WI38 (cell line): Measurements from ENCODE around the gene HK2.

Experiments
- H3K4me3 ChIP-seq: 2 replicates; pipeline ENCODE4 v1.5.1; 2011; ENCODE audit warnings: low read depth, mild to moderate bottlenecking, control low read depth, low read length
- TF ChIP-seq, protein P1 (sequence below): IDR thresholded peaks from 2 replicates; pipeline ENCODE4 v1.5.1; 2012; ENCODE audit warnings: low read depth, mild to moderate bottlenecking, control low read depth, low read length

The HK2 gene

DNA sequence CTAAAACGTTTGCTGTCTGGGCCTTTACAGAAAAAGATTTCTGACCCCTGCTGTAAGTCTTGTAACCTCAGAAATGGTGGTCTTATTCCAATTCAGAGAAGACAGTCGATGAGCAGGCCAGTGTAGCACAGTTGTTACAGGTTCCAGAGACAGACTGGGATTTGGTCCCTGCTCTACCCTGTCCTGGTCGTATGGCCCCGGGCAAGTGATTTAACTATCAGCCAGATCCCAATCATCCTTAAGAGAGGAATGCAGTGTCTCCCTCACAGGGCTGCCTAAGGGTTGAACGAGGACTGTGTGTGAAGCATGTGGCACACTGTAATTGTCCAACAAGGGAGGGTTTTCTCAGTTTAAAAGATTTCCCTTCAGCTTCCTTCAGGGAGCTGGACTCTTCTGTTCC is 47.2 kb downstream of the HK2 start:
- TF ChIP-seq, protein P1, sequence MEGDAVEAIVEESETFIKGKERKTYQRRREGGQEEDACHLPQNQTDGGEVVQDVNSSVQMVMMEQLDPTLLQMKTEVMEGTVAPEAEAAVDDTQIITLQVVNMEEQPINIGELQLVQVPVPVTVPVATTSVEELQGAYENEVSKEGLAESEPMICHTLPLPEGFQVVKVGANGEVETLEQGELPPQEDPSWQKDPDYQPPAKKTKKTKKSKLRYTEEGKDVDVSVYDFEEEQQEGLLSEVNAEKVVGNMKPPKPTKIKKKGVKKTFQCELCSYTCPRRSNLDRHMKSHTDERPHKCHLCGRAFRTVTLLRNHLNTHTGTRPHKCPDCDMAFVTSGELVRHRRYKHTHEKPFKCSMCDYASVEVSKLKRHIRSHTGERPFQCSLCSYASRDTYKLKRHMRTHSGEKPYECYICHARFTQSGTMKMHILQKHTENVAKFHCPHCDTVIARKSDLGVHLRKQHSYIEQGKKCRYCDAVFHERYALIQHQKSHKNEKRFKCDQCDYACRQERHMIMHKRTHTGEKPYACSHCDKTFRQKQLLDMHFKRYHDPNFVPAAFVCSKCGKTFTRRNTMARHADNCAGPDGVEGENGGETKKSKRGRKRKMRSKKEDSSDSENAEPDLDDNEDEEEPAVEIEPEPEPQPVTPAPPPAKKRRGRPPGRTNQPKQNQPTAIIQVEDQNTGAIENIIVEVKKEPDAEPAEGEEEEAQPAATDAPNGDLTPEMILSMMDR: no peak
- no peak overlapping the region for H3K4me3 ChIP-seq

DNA sequence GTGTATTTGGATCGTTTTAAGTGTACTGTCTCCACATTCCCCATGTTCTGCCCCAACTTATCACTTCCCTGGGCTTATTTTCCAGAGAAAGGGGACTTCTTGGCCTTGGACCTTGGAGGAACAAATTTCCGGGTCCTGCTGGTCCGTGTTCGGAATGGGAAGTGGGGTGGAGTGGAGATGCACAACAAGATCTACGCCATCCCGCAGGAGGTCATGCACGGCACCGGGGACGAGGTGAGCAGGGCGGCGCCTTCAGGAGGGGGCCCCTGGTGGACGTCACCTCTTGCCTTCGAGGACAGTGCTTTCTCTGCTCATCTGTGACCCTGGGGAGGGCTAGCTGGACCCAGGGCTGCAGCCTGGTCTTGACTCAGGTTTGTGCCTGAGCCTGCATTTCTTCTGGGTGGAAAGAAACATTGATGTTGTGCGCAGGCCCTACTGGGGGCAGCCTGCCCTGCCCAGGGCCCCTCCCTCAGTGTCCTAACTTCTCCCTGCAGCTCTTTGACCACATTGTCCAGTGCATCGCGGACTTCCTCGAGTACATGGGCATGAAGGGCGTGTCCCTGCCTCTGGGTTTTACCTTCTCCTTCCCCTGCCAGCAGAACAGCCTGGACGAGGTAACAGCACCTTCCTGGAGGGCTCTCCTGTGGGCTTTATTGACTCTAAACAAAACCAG is 47.8 kb downstream of the HK2 start:
- TF ChIP-seq, protein P1: no peak
- no peak overlapping the region for H3K4me3 ChIP-seq

DNA sequence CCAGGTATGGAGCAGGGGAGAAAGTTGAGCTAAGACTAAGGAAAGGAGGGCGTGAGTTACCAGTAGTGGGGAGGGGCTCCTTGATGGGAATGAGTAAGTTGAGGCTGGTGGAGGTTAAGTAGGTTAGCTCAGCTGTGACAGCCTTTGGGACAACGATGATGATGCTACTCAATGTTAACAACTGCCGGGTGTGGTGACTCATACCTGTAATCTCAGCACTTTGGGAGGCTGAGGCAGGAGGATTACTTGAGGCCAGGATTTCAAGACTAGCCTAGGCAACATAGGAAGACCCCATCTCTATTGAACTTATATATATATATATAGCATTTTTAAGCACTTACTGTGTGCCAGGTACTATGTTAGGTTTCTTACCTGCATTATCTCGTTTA is 48.4 kb downstream of the HK2 start:
- TF ChIP-seq, protein P1: no peak
- no peak overlapping the region for H3K4me3 ChIP-seq

DNA sequence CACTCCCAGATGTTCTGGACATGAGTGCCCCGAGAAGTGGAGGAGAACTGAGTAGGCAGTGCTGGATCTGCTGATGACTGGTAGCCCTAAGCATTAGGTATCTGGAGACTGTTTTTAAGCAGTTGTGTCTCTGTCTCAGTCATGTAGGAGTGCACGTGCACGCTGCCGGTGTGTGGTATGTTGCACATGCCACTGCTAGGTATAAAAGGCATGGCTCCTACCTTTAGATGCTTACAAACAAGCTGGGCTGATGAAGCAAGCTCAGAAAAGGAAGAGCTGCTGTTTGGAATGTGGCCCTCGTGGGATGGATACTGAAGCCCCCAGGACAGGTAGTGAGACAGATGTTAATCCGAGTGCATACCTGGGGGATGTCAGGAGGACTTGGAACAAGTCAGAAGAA is 49.1 kb downstream of the HK2 start:
- no peak overlapping the region for H3K4me3 ChIP-seq
- TF ChIP-seq, protein P1: no peak

DNA sequence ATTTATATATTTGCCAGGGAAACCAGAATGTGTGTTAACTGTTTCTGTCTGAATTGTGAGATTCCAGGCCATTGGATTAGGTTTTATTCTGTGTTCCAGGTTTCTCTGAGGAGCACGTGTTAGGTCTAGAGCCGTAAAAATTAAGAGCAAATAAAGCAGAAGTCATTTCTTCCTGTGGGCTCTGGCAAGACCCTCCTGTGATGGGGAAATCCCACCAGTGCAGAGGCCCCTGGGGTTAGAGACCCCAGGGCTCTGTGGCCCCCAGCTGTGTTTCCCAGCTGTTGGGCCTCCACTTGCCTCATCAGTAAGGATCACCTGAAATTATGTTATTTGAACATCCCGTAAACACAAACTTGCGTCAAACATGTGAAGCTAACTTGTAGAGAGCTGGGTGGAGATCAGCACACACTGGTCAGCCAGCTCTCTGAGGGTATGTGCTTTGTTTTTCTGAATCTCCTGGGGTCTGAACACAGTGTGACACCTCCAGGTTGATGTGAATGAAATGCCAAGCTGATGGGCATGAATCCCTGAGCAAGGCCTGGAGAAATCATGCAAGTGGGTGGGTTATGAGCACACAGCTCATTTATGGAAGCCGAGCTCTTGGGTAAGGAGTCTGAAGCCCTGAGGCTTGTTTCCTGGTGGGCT is 50.3 kb downstream of the HK2 start:
- TF ChIP-seq, protein P1: no peak
- no peak overlapping the region for H3K4me3 ChIP-seq

DNA sequence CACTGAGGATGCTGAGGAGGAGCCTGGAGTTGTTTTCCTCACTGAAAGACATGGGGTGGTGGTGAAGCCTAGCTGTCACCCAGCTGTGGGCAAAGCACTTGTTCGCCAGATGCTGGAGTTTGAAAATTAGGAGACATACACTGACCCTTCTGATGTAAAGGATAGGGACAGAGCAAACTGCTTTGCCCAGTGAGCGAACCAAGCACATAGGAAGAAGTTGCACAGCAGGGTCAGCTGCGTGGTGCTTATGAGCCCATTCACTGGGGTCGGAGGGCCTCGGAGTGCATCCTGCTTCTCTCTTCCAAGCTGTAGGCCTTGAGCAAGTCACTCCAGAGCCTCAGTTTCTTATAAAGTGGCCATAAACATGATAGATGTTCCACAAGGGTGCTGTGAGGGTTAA is 50.9 kb downstream of the HK2 start:
- H3K4me3 ChIP-seq: no peak overlapping the region
- TF ChIP-seq, protein P1: no peak

- no peak overlapping the region for H3K4me3 ChIP-seq
- TF ChIP-seq, protein P1: no peak
Observed at GRCh38 chr2:74886251-74886650, 52.3 kb downstream of the HK2 start.
